ENCODE data around the gene RCL1.

The RCL1 gene

GRCh38 chr9:4850603-4851310 lies 58.0 kb downstream of the RCL1 start:
- peaks cover 8% of the 10 kb centered on the region; the same call in 1 of the 2 replicates for H3K36me3 ChIP-seq (replicated peaks; ENCODE audit: insufficient read depth, low read length)
- no peaks in the 10 kb centered on the region for H4K20me1 ChIP-seq (ENCODE audit: insufficient read depth, low read length)
- H3K27me3 ChIP-seq (replicated peaks; ENCODE audit: insufficient read depth, low read length): no peaks in the 10 kb centered on the region
- no peak overlapping the region for H3K4me3 ChIP-seq (ENCODE audit: low read length)
- no peak overlapping the region for H3K4me2 ChIP-seq (ENCODE audit: low read depth, low read length)
- no peak for TF ChIP-seq EZH2 (optimal IDR thresholded peaks at IDR 0.05; ENCODE audit: low read depth, low read length)
- TF ChIP-seq, protein P1, sequence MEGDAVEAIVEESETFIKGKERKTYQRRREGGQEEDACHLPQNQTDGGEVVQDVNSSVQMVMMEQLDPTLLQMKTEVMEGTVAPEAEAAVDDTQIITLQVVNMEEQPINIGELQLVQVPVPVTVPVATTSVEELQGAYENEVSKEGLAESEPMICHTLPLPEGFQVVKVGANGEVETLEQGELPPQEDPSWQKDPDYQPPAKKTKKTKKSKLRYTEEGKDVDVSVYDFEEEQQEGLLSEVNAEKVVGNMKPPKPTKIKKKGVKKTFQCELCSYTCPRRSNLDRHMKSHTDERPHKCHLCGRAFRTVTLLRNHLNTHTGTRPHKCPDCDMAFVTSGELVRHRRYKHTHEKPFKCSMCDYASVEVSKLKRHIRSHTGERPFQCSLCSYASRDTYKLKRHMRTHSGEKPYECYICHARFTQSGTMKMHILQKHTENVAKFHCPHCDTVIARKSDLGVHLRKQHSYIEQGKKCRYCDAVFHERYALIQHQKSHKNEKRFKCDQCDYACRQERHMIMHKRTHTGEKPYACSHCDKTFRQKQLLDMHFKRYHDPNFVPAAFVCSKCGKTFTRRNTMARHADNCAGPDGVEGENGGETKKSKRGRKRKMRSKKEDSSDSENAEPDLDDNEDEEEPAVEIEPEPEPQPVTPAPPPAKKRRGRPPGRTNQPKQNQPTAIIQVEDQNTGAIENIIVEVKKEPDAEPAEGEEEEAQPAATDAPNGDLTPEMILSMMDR (IDR thresholded peaks at IDR 0.05; ENCODE audit: low read length): no peak
- H3K4me1 ChIP-seq (ENCODE audit: low read length): no peaks in the 10 kb centered on the region
- no peaks in the 10 kb centered on the region for H3K9me2 ChIP-seq (replicated peaks; ENCODE audit: insufficient read depth, low read length)
- no peaks in the 10 kb centered on the region for H3K79me2 ChIP-seq (ENCODE audit: low read length)
- no peak overlapping the region for H3K9ac ChIP-seq (ENCODE audit: low read length)
- no peaks in the 10 kb centered on the region for H3F3A ChIP-seq (ENCODE audit: insufficient read depth, low read length)
- DNase-seq: no peak
- H2AFZ ChIP-seq (ENCODE audit: low read length): no peak overlapping the region
- no peaks in the 10 kb centered on the region for H3K9me3 ChIP-seq (replicated peaks; ENCODE audit: insufficient read depth, low read length)
- H3K27ac ChIP-seq (ENCODE audit: low read length): no peak overlapping the region

GRCh38 chr9:4852419-4852818 lies 59.7 kb downstream of the RCL1 start:
- no peak overlapping the region for H2AFZ ChIP-seq (ENCODE audit: low read length)
- H3K4me2 ChIP-seq (ENCODE audit: low read depth, low read length): no peak overlapping the region
- H3K27ac ChIP-seq (ENCODE audit: low read length): no peak overlapping the region
- H3F3A ChIP-seq (ENCODE audit: insufficient read depth, low read length): no peaks in the 10 kb centered on the region
- H3K4me1 ChIP-seq (ENCODE audit: low read length): no peaks in the 10 kb centered on the region
- no peaks in the 10 kb centered on the region for H3K9me3 ChIP-seq (replicated peaks; ENCODE audit: insufficient read depth, low read length)
- H3K36me3 ChIP-seq (replicated peaks; ENCODE audit: insufficient read depth, low read length): peaks cover 4% of the 10 kb centered on the region; the same call in 1 of the 2 replicates
- no peaks in the 10 kb centered on the region for H3K79me2 ChIP-seq (ENCODE audit: low read length)
- no peaks in the 10 kb centered on the region for H3K27me3 ChIP-seq (replicated peaks; ENCODE audit: insufficient read depth, low read length)
- no peak overlapping the region for H3K9ac ChIP-seq (ENCODE audit: low read length)
- TF ChIP-seq EZH2phosphoT487 (IDR thresholded peaks at IDR 0.05; ENCODE audit: low read length) (no peak), EZH2 (optimal IDR thresholded peaks at IDR 0.05; ENCODE audit: low read depth, low read length) (no peak)
- TF ChIP-seq, protein P1 (IDR thresholded peaks at IDR 0.05; ENCODE audit: low read length): no peak
- H3K9me2 ChIP-seq (replicated peaks; ENCODE audit: insufficient read depth, low read length): no peaks in the 10 kb centered on the region
- H4K20me1 ChIP-seq (ENCODE audit: insufficient read depth, low read length): no peaks in the 10 kb centered on the region
- H3K4me3 ChIP-seq (ENCODE audit: low read length): no peak overlapping the region
- DNase-seq: no peak

GRCh38 chr9:4854265-4854590 lies 61.5 kb downstream of the RCL1 start:
- Histone ChIP-seq H3K36me3 (replicated peaks; ENCODE audit: insufficient read depth, low read length) (peaks cover 4% of the 10 kb centered on the region; the same call in 1 of the 2 replicates), H3F3A (ENCODE audit: insufficient read depth, low read length) (no peaks in the 10 kb centered on the region), H3K9ac (ENCODE audit: low read length) (no peak overlapping the region), H3K4me3 (ENCODE audit: low read length) (no peak overlapping the region), H3K4me1 (ENCODE audit: low read length) (no peaks in the 10 kb centered on the region), H3K9me3 (replicated peaks; ENCODE audit: insufficient read depth, low read length) (no peaks in the 10 kb centered on the region), H3K27ac (ENCODE audit: low read length) (no peak overlapping the region), H3K4me2 (ENCODE audit: low read depth, low read length) (no peak overlapping the region), H4K20me1 (ENCODE audit: insufficient read depth, low read length) (no peaks in the 10 kb centered on the region), H2AFZ (ENCODE audit: low read length) (no peak overlapping the region), H3K27me3 (replicated peaks; ENCODE audit: insufficient read depth, low read length) (no peaks in the 10 kb centered on the region), H3K79me2 (ENCODE audit: low read length) (no peaks in the 10 kb centered on the region; the same call in 1 of the 2 replicates), H3K9me2 (replicated peaks; ENCODE audit: insufficient read depth, low read length) (no peaks in the 10 kb centered on the region)
- DNase-seq: no peak
- TF ChIP-seq EZH2phosphoT487 (IDR thresholded peaks at IDR 0.05; ENCODE audit: low read length) (no peak), EZH2 (optimal IDR thresholded peaks at IDR 0.05; ENCODE audit: low read depth, low read length) (no peak)
- TF ChIP-seq, protein P1 (IDR thresholded peaks at IDR 0.05; ENCODE audit: low read length): no peak
